ENCODE data around the gene ERG. TPM values are rescaled to one million over a fixed set of nuclear protein-coding genes. Genes with fewer than 3 reads are reported as not detected.

Gene ERG
- total RNA-seq, 1 donor from 2014 or later = not detected

- Mint-ChIP-seq H3K4me1 (ENCODE audit: low read depth, unreplicated experiment) (no peaks in the 10 kb centered on the region), H3K27ac (ENCODE audit: unreplicated experiment) (no peak overlapping the region), H3K36me3 (ENCODE audit: unreplicated experiment) (no peaks in the 10 kb centered on the region), H3K9me3 (ENCODE audit: unreplicated experiment) (no peaks in the 10 kb centered on the region), H3K27me3 (ENCODE audit: unreplicated experiment) (no peaks in the 10 kb centered on the region), H3K4me3 (ENCODE audit: unreplicated experiment) (no peak overlapping the region)
- DNase-seq = no peak
- no peak for TF ChIP-seq CTCF (IDR thresholded peaks at IDR 0.05; ENCODE audit: partially characterized antibody, unreplicated experiment)
Observed at GRCh38 chr21:38460171-38460742, 38.0 kb downstream of the ERG start.

- Mint-ChIP-seq H3K27ac (ENCODE audit: unreplicated experiment) (no peak overlapping the region), H3K27me3 (ENCODE audit: unreplicated experiment) (no peaks in the 10 kb centered on the region), H3K36me3 (ENCODE audit: unreplicated experiment) (no peaks in the 10 kb centered on the region), H3K4me1 (ENCODE audit: low read depth, unreplicated experiment) (no peaks in the 10 kb centered on the region), H3K4me3 (ENCODE audit: unreplicated experiment) (no peak overlapping the region), H3K9me3 (ENCODE audit: unreplicated experiment) (no peaks in the 10 kb centered on the region)
- TF ChIP-seq CTCF (IDR thresholded peaks at IDR 0.05; ENCODE audit: partially characterized antibody, unreplicated experiment) = no peak
- DNase-seq = no peak
Observed at GRCh38 chr21:38459490-38459889, 38.8 kb downstream of the ERG start.

GRCh38 chr21:38455403-38455802 lies 42.9 kb downstream of the ERG start:
- Mint-ChIP-seq H3K27ac (ENCODE audit: unreplicated experiment) (no peak overlapping the region), H3K4me1 (ENCODE audit: low read depth, unreplicated experiment) (no peaks in the 10 kb centered on the region), H3K9me3 (ENCODE audit: unreplicated experiment) (no peaks in the 10 kb centered on the region), H3K4me3 (ENCODE audit: unreplicated experiment) (no peak overlapping the region), H3K36me3 (ENCODE audit: unreplicated experiment) (no peaks in the 10 kb centered on the region), H3K27me3 (ENCODE audit: unreplicated experiment) (peaks cover 4% of the 10 kb centered on the region)
- TF ChIP-seq CTCF (IDR thresholded peaks at IDR 0.05; ENCODE audit: partially characterized antibody, unreplicated experiment) = no peak
- DNase-seq = no peak

GRCh38 chr21:38454702-38455101 lies 43.6 kb downstream of the ERG start:
- Mint-ChIP-seq H3K27ac (ENCODE audit: unreplicated experiment) (no peak overlapping the region), H3K4me1 (ENCODE audit: low read depth, unreplicated experiment) (no peaks in the 10 kb centered on the region), H3K4me3 (ENCODE audit: unreplicated experiment) (no peak overlapping the region), H3K36me3 (ENCODE audit: unreplicated experiment) (no peaks in the 10 kb centered on the region), H3K27me3 (ENCODE audit: unreplicated experiment) (peaks cover 4% of the 10 kb centered on the region), H3K9me3 (ENCODE audit: unreplicated experiment) (no peaks in the 10 kb centered on the region)
- no peak for TF ChIP-seq CTCF (IDR thresholded peaks at IDR 0.05; ENCODE audit: partially characterized antibody, unreplicated experiment)
- no peak for DNase-seq

GRCh38 chr21:38454161-38454560 lies 44.1 kb downstream of the ERG start:
- H3K27ac Mint-ChIP-seq (ENCODE audit: unreplicated experiment) = no peak overlapping the region
- DNase-seq = no peak
- H3K4me1 Mint-ChIP-seq (ENCODE audit: low read depth, unreplicated experiment) = no peaks in the 10 kb centered on the region
- no peaks in the 10 kb centered on the region for H3K9me3 Mint-ChIP-seq (ENCODE audit: unreplicated experiment)
- no peak overlapping the region for H3K4me3 Mint-ChIP-seq (ENCODE audit: unreplicated experiment)
- TF ChIP-seq CTCF (IDR thresholded peaks at IDR 0.05; ENCODE audit: partially characterized antibody, unreplicated experiment) = no peak
- H3K27me3 Mint-ChIP-seq (ENCODE audit: unreplicated experiment) = peaks cover 4% of the 10 kb centered on the region
- no peaks in the 10 kb centered on the region for H3K36me3 Mint-ChIP-seq (ENCODE audit: unreplicated experiment)
